ENCODE results near the gene CHRNE.
A peak's percentile ranks its signal among the peaks of the same experiment; 100 is the strongest.

Gene CHRNE

DNA sequence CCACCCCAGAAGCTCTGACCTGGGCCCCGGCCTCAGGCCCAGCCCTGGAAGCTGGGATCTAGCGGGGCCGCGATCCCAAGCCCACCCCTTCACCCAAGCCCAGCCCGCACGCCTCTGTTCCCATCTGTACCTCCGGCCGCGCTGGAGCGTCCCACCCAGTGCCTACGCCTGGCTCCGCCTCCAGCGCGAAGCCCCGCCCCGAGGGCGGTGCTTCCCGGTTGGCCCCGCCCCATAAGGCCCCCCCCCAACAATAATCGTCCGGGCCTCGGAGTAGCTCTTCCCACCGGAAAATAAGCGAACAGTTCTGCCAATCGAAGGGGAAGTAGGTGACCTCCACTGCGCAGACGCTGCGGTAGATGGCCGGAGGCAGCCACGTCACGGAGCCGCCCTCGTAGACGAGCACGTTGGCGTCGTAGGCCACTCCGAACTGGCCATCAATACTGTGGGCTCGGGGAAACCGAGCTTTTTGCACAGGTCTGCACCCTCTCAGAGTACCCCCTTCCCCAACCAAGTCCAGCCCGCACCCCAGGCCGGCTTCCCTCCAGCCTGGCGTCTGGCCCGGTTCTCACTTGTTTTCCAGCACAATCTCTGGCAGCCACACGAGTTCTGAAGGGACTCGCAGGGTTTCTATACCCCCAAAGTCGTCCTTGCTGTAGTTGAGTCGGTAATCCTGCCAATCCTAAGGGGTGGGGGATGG is 1.1 kb downstream of the CHRNE start:
- DNase-seq, result peak; percentile 74

GRCh38 chr17:4901108-4901647 is 1.7 kb downstream of the CHRNE start:
- no peak for DNase-seq

GRCh38 chr17:4900231-4901107 is 2.4 kb downstream of the CHRNE start:
- DNase-seq, result peak; percentile 84

DNA sequence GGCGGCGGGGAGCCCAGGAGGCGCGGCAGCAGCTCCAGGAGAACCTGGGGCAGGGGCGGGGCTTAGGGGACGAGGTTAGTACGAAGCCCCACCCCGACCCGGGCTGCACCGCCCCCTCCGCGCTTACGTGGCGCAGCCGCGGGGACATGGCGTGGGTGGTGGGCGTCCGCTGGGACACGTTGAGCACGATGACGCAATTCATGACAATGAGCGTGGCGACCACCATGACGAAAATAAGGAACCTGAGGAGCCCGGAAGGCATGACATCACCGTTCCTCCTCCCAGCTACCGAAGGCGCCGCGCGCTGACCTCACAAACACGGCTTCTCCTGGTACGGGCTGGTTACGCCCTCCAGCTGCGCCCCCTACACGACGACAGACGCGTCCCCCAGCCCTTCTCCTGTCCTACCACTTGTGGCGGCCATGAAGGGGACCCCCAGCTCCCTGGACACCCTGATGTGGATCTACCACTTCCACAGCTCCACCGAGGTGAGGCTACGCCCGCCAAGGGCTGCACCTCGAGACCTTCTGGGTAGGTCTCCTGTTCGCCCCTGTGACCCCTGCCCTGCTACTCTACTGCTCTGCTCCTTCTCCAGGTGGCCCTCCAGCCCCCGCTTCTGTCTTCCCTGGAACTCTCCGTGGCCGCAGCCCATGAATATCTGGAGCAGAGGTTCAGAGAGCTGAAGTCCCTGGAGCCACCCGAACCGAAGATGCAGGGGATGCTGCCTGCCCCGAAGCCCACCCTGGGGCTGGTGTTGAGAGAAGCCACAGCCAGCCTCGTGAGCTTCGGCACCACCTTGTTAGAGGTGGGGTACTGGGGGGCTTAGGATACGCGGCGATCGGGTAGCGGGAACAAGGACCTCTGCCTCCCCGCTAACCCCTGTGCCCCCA is 3.3 kb downstream of the CHRNE start, which contains the start of gene C17orf107:
C17orf107 (plus strand) TSS at position 196 of the 890 bp plus-strand sequence; CDS start at position 423, 227 bp downstream.
- DNase-seq, result peak; percentile 98

DNA sequence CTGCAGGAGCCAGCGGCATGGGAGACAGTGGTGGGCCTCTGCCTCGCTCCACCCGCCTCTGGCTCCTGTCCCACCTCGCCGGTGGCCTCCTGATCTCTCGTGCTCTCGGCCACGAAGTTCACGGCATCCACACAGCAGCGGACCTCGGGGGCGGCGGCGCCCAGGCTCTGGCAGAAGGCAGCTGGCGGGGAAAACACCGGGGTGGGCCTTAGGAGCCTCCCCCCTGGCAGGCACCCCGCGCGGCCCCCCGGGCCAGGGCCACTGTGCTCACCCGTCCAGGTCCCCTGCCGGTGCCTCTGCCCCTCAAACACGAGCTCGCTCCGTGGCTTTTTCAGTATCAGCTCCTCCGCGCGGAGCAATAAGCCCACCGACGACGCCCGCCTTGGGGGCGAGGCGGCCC is 4.0 kb downstream of the CHRNE start:
- no peak for DNase-seq

GRCh38 chr17:4898351-4898750 is 4.5 kb downstream of the CHRNE start:
- DNase-seq, result no peak

- DNase-seq, result no peak
Observed at GRCh38 chr17:4897785-4898184, 5.1 kb downstream of the CHRNE start.

GRCh38 chr17:4897198-4897687 is 5.7 kb downstream of the CHRNE start:
- DNase-seq, result no peak

- DNase-seq, result no peak
Observed at GRCh38 chr17:4896332-4897197, 6.3 kb downstream of the CHRNE start.

DNA sequence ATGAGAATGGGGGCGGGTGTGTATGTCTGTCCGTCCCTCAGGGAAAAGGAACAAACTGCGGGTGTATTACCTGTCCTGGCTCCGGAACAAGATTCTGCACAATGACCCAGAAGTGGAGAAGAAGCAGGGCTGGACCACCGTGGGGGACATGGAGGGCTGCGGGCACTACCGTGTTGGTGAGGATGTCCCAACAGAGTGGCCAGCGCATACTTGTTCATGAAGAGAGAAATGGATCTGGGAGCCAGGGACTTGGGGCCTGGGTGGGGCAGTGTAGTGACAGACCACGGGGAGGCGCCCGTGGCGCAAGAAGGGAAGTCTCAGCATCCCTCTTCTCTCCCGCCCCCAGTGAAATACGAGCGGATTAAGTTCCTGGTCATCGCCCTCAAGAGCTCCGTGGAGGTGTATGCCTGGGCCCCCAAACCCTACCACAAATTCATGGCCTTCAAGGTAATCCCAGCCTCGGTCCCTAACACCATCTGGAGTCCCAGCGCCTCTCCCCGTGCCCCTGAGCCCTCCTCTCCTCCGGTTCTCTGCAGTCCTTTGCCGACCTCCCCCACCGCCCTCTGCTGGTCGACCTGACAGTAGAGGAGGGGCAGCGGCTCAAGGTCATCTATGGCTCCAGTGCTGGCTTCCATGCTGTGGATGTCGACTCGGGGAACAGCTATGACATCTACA is 7.1 kb downstream of the CHRNE start:
- DNase-seq, result no peak

GRCh38 chr17:4895121-4895520 is 7.8 kb downstream of the CHRNE start:
- no peak for DNase-seq

DNA sequence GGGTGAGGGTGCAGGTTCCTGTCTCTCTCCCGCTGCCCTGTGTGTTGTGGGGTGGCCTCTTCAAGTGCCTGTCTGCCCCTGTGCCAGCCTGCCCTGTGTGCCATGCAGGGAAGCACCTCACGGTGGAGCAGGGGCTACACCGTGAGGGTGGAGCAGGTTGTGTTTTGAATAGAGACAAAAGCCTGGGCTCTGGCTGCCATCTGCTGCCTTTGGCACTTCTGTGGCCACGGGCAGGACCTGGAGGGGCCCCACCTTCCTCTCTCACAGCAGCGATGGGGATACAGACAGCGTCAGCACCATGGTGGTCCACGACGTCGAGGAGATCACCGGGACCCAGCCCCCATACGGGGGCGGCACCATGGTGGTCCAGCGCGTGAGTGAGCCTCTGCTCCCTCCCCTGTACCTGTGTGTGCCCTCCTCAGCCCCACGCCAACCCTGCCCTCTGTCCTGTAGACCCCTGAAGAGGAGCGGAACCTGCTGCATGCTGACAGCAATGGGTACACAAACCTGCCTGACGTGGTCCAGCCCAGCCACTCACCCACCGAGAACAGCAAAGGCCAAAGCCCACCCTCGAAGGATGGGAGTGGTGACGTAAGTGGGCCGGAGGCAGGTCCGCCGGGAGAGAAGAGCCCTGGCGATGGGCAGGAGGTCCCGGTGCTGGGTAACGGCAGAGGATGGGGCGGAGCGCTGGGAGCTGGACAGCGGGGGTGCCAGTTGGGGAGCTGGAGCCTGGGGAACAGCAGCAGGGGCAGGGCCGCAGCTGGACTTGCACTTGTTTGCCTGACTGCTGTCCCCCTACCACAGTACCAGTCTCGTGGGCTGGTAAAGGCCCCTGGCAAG is 9.0 kb downstream of the CHRNE start:
- no peak for DNase-seq

DNA sequence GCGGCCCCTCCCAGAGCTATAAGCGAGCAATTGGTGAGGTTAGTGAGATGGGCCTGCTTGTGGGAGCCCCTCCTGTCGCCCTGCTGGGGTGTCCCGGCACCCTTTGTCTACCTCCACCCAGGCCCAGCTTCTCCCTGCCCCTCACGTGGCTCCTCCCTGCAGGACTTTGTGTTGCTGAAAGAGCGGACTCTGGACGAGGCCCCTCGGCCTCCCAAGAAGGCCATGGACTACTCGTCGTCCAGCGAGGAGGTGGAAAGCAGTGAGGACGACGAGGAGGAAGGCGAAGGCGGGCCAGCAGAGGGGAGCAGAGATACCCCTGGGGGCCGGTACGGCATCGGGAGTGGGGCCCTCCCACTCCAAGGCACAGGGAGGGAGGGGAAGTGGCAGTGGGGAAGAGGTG is 9.6 kb downstream of the CHRNE start:
- DNase-seq, result no peak

DNA sequence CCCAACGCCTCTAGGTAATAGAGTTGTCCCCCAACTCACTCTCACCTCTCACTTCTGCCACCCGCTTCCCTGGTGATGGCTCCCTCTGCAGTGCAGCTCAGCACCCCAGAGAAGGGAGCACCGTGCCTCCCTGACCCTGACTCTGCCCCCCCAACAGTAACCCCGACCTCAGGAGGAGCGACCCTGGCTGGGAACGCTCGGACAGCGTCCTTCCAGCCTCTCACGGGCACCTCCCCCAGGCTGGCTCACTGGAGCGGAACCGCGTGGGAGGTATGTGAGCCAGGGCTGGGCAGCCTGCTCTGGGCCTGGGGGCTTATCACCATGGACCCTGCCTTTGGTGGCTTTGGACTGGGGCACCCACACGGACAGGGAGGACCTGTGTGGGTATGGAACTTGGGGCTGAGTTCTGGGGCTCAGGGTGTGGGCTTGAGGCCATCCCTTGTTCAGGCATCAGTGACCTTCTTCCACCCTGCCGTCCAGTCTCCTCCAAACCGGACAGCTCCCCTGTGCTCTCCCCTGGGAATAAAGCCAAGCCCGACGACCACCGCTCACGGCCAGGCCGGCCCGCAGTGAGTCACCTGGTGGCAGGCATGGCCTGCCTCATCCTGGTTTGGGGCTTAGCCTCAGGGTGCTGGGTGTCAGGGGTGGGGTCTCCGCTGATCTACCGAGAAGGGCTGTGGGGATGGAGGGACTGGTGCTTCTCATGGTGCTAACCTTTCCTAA is 10.2 kb downstream of the CHRNE start:
- DNase-seq, result no peak

GRCh38 chr17:4891411-4892410 is 11.2 kb downstream of the CHRNE start:
- DNase-seq, result no peak

GRCh38 chr17:4887581-4887980 is 15.3 kb downstream of the CHRNE start:
- no peak for DNase-seq

- DNase-seq, result no peak
Observed at GRCh38 chr17:4886830-4887229, 16.1 kb downstream of the CHRNE start.

DNA sequence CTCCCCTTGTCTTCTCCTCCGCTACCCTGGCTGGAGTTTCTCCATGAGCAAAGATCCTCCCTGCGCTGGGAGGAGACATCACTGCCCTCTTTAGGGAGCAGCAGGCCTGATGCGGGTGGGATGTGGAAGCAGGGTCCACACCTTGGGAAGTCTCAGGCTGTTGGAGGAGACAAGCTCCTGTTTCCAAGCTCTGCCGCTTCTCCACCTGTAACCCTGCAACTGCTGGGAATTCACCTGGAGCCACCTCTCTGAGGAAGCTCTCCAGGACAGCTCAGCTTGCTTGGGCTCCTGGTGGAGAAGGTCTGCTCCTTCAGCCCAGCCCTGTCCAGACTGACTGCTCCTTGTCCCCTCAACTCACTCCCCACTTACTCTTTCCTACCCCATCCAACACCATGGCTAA is 18.4 kb downstream of the CHRNE start:
- DNase-seq, result no peak
